RWPE2 (cell line): Measurements from ENCODE around the gene CASP12.
A peak's percentile ranks its signal among the peaks of the same experiment; 100 is the strongest.
"Not testable (repeated sequence)": the region's sequence is repeated elsewhere in the genome, so short reads cannot be mapped to it uniquely, and the experiment has no call there.

Source experiments
- ATAC-seq: fragments of 200-7000 bp; cut with Tn5 transposase; 3 replicates; pipeline ENCODE4 v1.9.1; 2021; ENCODE audit warnings: low read depth
- DNase-seq: peaks from one replicate; pipeline ENCODE4 v3.0.0-alpha.2; 2020; ENCODE audit warnings: low spot score
- H3K27ac ChIP-seq: fragments of 450-650 bp; 2 replicates; pipeline ENCODE4 v1.5.1; 2017; ENCODE audit warnings: mild to moderate bottlenecking; ENCODE audit not compliant: poor library complexity, severe bottlenecking
- H3K27me3 ChIP-seq: fragments of 250-450 bp; sonication (Bioruptor Pico); 2 replicates; pipeline ENCODE4 v1.5.1; 2021; ENCODE audit warnings: mild to moderate bottlenecking, moderate library complexity; ENCODE audit not compliant: insufficient read depth, poor library complexity, severe bottlenecking
- H3K36me3 ChIP-seq: fragments of 250-450 bp; sonication (Bioruptor Pico); 2 replicates; pipeline ENCODE4 v1.5.1; 2020; ENCODE audit warnings: low read depth, mild to moderate bottlenecking, moderate library complexity
- H3K4me1 ChIP-seq: fragments of 250-450 bp; sonication (Bioruptor Pico); 2 replicates; pipeline ENCODE4 v1.5.1; 2021; ENCODE audit warnings: mild to moderate bottlenecking, moderate library complexity; ENCODE audit not compliant: insufficient read depth, poor library complexity, severe bottlenecking
- H3K4me3 ChIP-seq: fragments of 250-450 bp; sonication (Bioruptor Pico); 2 replicates; pipeline ENCODE4 v1.5.1; 2021; ENCODE audit warnings: mild to moderate bottlenecking, moderate library complexity; ENCODE audit not compliant: severe bottlenecking
- H3K9me3 ChIP-seq: fragments of 250-450 bp; sonication (Bioruptor Pico); 2 replicates; pipeline ENCODE4 v1.5.1; 2021; ENCODE audit warnings: mild to moderate bottlenecking, moderate library complexity; ENCODE audit not compliant: severe bottlenecking
- CTCF ChIP-seq: fragments of 450-650 bp; IDR thresholded peaks from one replicate; pipeline ENCODE4 v1.5.1; 2017; ENCODE audit warnings: mild to moderate bottlenecking, moderate library complexity; ENCODE audit not compliant: poor library complexity, severe bottlenecking

The CASP12 gene

GRCh38 chr11:104897891-104898684 lies at the start of gene CASP12:
Gene CASP12 (minus strand): TSS chr11:104898460.
- H3K36me3 ChIP-seq: no peaks in the 10 kb centered on the region
- H3K27me3 ChIP-seq: no peaks in the 10 kb centered on the region
- H3K4me3 ChIP-seq: no peak within 1 kb of the TSS
- ATAC-seq: no peak
- H3K9me3 ChIP-seq: no peaks in the 10 kb centered on the region
- H3K27ac ChIP-seq: no peak within 1 kb of the TSS
- TF ChIP-seq CTCF: no peak
- H3K4me1 ChIP-seq: no peaks in the 10 kb centered on the region
- DNase-seq: no peak

- H3K36me3 ChIP-seq: peaks cover 72% of the 10 kb centered on the region
- no peak overlapping the region for H3K27ac ChIP-seq
- no peaks in the 10 kb centered on the region for H3K4me1 ChIP-seq
- no peak overlapping the region for H3K4me3 ChIP-seq
- DNase-seq: no peak
- peak; percentile 80 for TF ChIP-seq CTCF
- no peaks in the 10 kb centered on the region for H3K27me3 ChIP-seq
- peak; percentile 73 for ATAC-seq
- H3K9me3 ChIP-seq: no peaks in the 10 kb centered on the region
Measured at GRCh38 chr11:104946907-104947306, 48.6 kb upstream of the CASP12 start.

GRCh38 chr11:104944076-104944475 lies 45.8 kb upstream of the CASP12 start:
- no peak for TF ChIP-seq CTCF
- Histone ChIP-seq H3K9me3 (no peaks in the 10 kb centered on the region), H3K4me1 (no peaks in the 10 kb centered on the region), H3K4me3 (no peak overlapping the region), H3K27me3 (no peaks in the 10 kb centered on the region), H3K36me3 (peaks cover 44% of the 10 kb centered on the region), H3K27ac (no peak overlapping the region)
- no peak for ATAC-seq
- no peak for DNase-seq

- Histone ChIP-seq H3K36me3 (peaks cover 41% of the 10 kb centered on the region), H3K4me3 (no peak overlapping the region), H3K27ac (no peak overlapping the region), H3K27me3 (no peaks in the 10 kb centered on the region), H3K9me3 (no peaks in the 10 kb centered on the region), H3K4me1 (no peaks in the 10 kb centered on the region)
- TF ChIP-seq CTCF: no peak
- no peak for ATAC-seq
- DNase-seq: no peak
Measured at GRCh38 chr11:104943561-104943960, 45.3 kb upstream of the CASP12 start.

GRCh38 chr11:104934594-104934993 lies 36.3 kb upstream of the CASP12 start:
- H3K36me3 ChIP-seq: no peaks in the 10 kb centered on the region
- no peak for DNase-seq

GRCh38 chr11:104934073-104934472 lies 35.8 kb upstream of the CASP12 start:
- not testable (repeated sequence) for ATAC-seq, H3K9me3 ChIP-seq, H3K27ac ChIP-seq, H3K36me3 ChIP-seq, H3K4me3 ChIP-seq, H3K27me3 ChIP-seq, DNase-seq, H3K4me1 ChIP-seq

More at GRCh38 chr11:104934594-104934993, 36.3 kb upstream of the CASP12 start:
- Histone ChIP-seq H3K9me3 (no peaks in the 10 kb centered on the region), H3K4me3 (no peak overlapping the region), H3K27ac (no peak overlapping the region), H3K27me3 (no peaks in the 10 kb centered on the region), H3K4me1 (no peaks in the 10 kb centered on the region)
- no peak for ATAC-seq
- TF ChIP-seq CTCF: no peak
